WI38 (cell line): ENCODE results near the gene KLHL33.

Experiments
- H3K4me3 ChIP-seq: 2 replicates; pipeline ENCODE4 v1.5.1; 2011; ENCODE audit warnings: low read depth, mild to moderate bottlenecking, control low read depth, low read length
- CTCF ChIP-seq: IDR thresholded peaks from 2 replicates; pipeline ENCODE4 v1.5.1; 2012; ENCODE audit warnings: low read depth, mild to moderate bottlenecking, control low read depth, low read length

Gene KLHL33

DNA sequence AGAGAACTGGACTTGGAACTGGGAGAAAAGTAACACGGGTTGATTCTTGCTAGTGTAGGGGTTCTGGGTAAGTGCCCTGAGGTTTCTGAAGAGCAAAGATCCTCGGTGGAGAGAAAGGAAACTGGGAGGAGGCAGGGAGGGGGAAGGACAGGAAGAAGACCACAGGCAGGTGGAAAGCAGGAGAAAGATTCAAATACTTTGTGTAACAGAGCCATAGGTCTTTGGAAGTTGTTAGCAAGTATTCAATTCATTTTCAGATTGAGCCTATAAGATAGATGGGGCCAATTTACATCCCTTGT is 34.6 kb upstream of the KLHL33 start:
- TF ChIP-seq CTCF: no peak
- peak overlapping the region; percentile 81 for H3K4me3 ChIP-seq

DNA sequence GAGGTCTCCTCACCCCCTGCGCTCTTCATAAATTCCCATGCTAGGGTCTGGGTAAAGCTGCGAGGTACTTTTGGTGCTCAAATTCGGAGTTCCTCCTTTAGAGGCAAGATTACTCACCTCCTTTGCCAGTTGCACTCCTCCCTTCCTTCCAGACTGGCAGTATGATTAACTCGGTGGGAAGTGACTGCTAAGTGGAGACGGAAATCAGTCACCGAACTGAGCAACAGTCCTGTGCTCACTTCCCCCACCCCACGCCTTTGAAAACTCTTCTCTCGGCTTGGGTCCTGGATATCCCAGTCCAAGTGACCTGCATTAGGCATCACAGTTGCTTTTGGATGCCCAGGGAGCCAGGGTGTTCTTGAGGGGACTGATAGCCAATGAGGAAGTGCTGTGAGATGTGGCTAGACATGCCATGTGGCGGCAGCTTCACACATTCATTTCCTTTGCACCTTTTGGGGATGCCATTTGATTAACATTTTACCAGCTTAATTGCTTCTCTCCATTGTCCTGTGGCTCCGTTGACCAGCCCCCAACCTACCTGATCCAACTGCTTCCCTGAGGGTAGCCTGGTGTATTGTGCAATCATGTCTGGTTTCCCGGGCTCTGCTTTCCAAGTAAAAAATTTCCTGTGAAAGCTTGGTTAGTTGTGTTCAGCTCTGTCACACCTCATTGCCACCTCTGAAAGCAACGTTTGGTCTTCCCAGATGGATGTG is 34.1 kb upstream of the KLHL33 start:
- no peak for TF ChIP-seq CTCF
- H3K4me3 ChIP-seq: peak overlapping the region; percentile 81

GRCh38 chr14:20469242-20469889 is 33.4 kb upstream of the KLHL33 start, which contains the start of gene PNP:
PNP (plus strand) TSS chr14:20469406; CDS start chr14:20469525, 119 bp downstream.
- peak within 1 kb of the TSS; percentile 81 for H3K4me3 ChIP-seq
- no peak for TF ChIP-seq CTCF

- peak overlapping the region; percentile 81 for H3K4me3 ChIP-seq
- no peak for TF ChIP-seq CTCF
These were observed 32.8 kb upstream of the KLHL33 start for GRCh38 chr14:20468764-20469241.

- TF ChIP-seq CTCF: no peak
These were observed 25.5 kb upstream of the KLHL33 start, which contains the start of gene PIP4P1 for GRCh38 chr14:20461225-20462141. PIP4P1 (minus strand) TSS chr14:20461434; CDS start chr14:20461325, 109 bp downstream.

GRCh38 chr14:20460458-20461224 is 24.7 kb upstream of the KLHL33 start:
- no peak for TF ChIP-seq CTCF

More at GRCh38 chr14:20461225-20462141, 25.5 kb upstream of the KLHL33 start, which contains the start of gene PIP4P1:
- H3K4me3 ChIP-seq: peak within 1 kb of the TSS; percentile 94

More at GRCh38 chr14:20460458-20461224, 24.7 kb upstream of the KLHL33 start:
- H3K4me3 ChIP-seq: peak overlapping the region; percentile 94
